NCI-H510A (cell line): ENCODE data around the gene ITGAL.

ENCODE experiments used
- DNase-seq: peaks from one replicate; lab custom pipeline; 2025; lab: John Stamatoyannopoulos, UW

ITGAL gene

GRCh38 chr16:30567160-30567990, 94.8 kb downstream of the ITGAL start:
- peak; percentile 22 for DNase-seq

GRCh38 chr16:30567991-30568638, 95.6 kb downstream of the ITGAL start:
- peak; percentile 30 for DNase-seq

GRCh38 chr16:30569281-30569680, 96.7 kb downstream of the ITGAL start:
- no peak for DNase-seq

- DNase-seq: no peak
These were observed 97.4 kb downstream of the ITGAL start for GRCh38 chr16:30569746-30570635.

GRCh38 chr16:30570636-30571444, 98.3 kb downstream of the ITGAL start:
- DNase-seq: no peak

GRCh38 chr16:30571445-30572322, 99.1 kb downstream of the ITGAL start, which contains the start of gene ZNF688:
TSS of gene ZNF688 (minus strand) at chr16:30571714. CDS start at chr16:30571629, 85 bp downstream.
- peak; percentile 97 for DNase-seq
